B cell (primary cell): ENCODE data around the gene GEMIN7. TPM values are rescaled to one million over a fixed set of nuclear protein-coding genes. Genes with fewer than 3 reads are reported as not detected.

Experiments
- ATAC-seq: fragments of 200-7000 bp; cut with Tn5 transposase; one replicate; pipeline ENCODE4 v1.10.0; 2021; ENCODE audit warnings: low read depth, mild to moderate bottlenecking, moderate number of reproducible peaks, moderate library complexity
- CTCF ChIA-PET: fragments of 350-600 bp; sonication (Branson Sonifier 250); formaldehyde crosslinking; loops from one replicate; lab custom pipeline; 2021; ENCODE audit warnings: antibody characterized with exemption, inconsistent platforms; lab: Charles Lee
- POLR2A ChIA-PET: fragments of 350-600 bp; sonication (Branson Sonifier 250); formaldehyde crosslinking; loops from one replicate; lab custom pipeline; 2021; ENCODE audit warnings: antibody characterized with exemption; lab: Charles Lee
- DNase-seq: peaks from one replicate; pipeline ENCODE4 v3.0.0; 2013
- H2AFZ ChIP-seq: 2 replicates; pipeline ENCODE4 v1.6.1; 2012; ENCODE audit warnings: mild to moderate bottlenecking, low read depth, low read length; ENCODE audit not compliant: insufficient read depth, poor library complexity, severe bottlenecking
- H3K27ac ChIP-seq, 2 donors: 1 replicate in 1 of 2; 2 replicates in 1 of 2; pipeline ENCODE4 v1.5.1; 2012 to 2013; ENCODE audit warnings: low read length in 2 of 2, mild to moderate bottlenecking in 2 of 2, moderate library complexity in 1 of 2
- H3K27me3 ChIP-seq, 4 experiments: fragments of 200-600 bp in 1 of 4; sonication (generic) in 1 of 4; replicated peaks in 1 of 4; 1 replicate in 2 of 4; 2 replicates in 2 of 4; pipeline versions ENCODE4 v1.6.1 to v1.7.0; 2013 to 2016; ENCODE audit warnings: low read length in 3 of 4, mild to moderate bottlenecking in 2 of 4, mixed read lengths in 1 of 4, moderate library complexity in 1 of 4; ENCODE audit not compliant: insufficient read depth in 4 of 4, control insufficient read depth in 3 of 4; ENCODE audit errors: control extremely low read depth in 1 of 4
- H3K36me3 ChIP-seq, 2 experiments: replicated peaks in 1 of 2; 1 replicate in 1 of 2; 2 replicates in 1 of 2; pipeline versions ENCODE4 v1.6.1 to v1.7.1; 2013; ENCODE audit warnings: low read length in 1 of 2; ENCODE audit not compliant: insufficient read depth in 2 of 2, control insufficient read depth in 1 of 2; ENCODE audit errors: control extremely low read depth in 1 of 2, extremely low read depth in 1 of 2
- H3K4me1 ChIP-seq, 2 donors: fragments of 200-600 bp in 1 of 2; sonication (generic) in 1 of 2; 1 replicate in 1 of 2; 2 replicates in 1 of 2; pipeline versions ENCODE4 v1.5.1 to v1.6.1; 2013 to 2017; ENCODE audit warnings: low read length in 2 of 2; ENCODE audit not compliant: control insufficient read depth in 2 of 2, insufficient read depth in 2 of 2
- H3K4me2 ChIP-seq: replicated peaks from 2 replicates; pipeline ENCODE3; 2012; ENCODE audit warnings: mild to moderate bottlenecking, low read depth, low read length; ENCODE audit not compliant: poor library complexity, severe bottlenecking
- H3K4me3 ChIP-seq, 5 experiments: fragments of 200-600 bp in 1 of 5; sonication (generic) in 1 of 5; 1 replicate in 3 of 5; 2 replicates in 2 of 5; pipeline versions ENCODE4 v1.5.1 to v1.7.0; 2011 to 2016; ENCODE audit warnings: low read length in 4 of 5, mild to moderate bottlenecking in 4 of 5, low read depth in 2 of 5, control low read depth in 1 of 5, moderate library complexity in 1 of 5; ENCODE audit not compliant: insufficient read depth in 1 of 5; ENCODE audit errors: control extremely low read depth in 1 of 5, extremely low read depth in 1 of 5
- H3K79me2 ChIP-seq: fragments of 200-600 bp; sonication (generic); one replicate; pipeline ENCODE4 v1.6.0; 2016; ENCODE audit warnings: low read length; ENCODE audit not compliant: control insufficient read depth, insufficient read depth
- H3K9ac ChIP-seq: fragments of 200-600 bp; sonication (generic); 2 replicates; pipeline ENCODE4 v1.6.1; 2017; ENCODE audit warnings: mild to moderate bottlenecking, low read length, moderate library complexity
- H3K9me3 ChIP-seq, 3 donors: one replicate each; pipeline versions ENCODE4 v1.6.1 to v1.7.1; 2013; ENCODE audit warnings: low read length in 2 of 3; ENCODE audit not compliant: control insufficient read depth in 2 of 3, insufficient read depth in 1 of 3; ENCODE audit errors: control extremely low read depth in 1 of 3
- H4K20me1 ChIP-seq: 2 replicates; pipeline ENCODE4 v1.6.0; 2012; ENCODE audit warnings: mild to moderate bottlenecking, low read length; ENCODE audit not compliant: insufficient read depth, control insufficient read depth, poor library complexity, severe bottlenecking
- H3K27ac Mint-ChIP-seq: one replicate; pipeline ENCODE4 v1.8.0; 2021; ENCODE audit warnings: mixed read lengths
- H3K27me3 Mint-ChIP-seq: one replicate; pipeline ENCODE4 v1.8.0; 2021; ENCODE audit warnings: mixed read lengths
- H3K4me1 Mint-ChIP-seq: one replicate; pipeline ENCODE4 v1.8.0; 2021; ENCODE audit warnings: mixed read lengths
- H3K4me3 Mint-ChIP-seq: one replicate; pipeline ENCODE4 v1.8.0; 2021; ENCODE audit warnings: mixed read lengths
- H3K9me3 Mint-ChIP-seq: one replicate; pipeline ENCODE4 v1.8.0; 2022; ENCODE audit warnings: mixed read lengths; ENCODE audit not compliant: insufficient read depth
- CTCF ChIP-seq: fragments of 200-600 bp; IDR thresholded peaks from one replicate; pipeline ENCODE4 v1.8.0; 2022; ENCODE audit warnings: antibody characterized with exemption, mild to moderate bottlenecking
- EZH2 ChIP-seq: IDR thresholded peaks from 2 replicates; pipeline ENCODE4 v1.6.1; 2012; ENCODE audit warnings: borderline replicate concordance, low read depth, mild to moderate bottlenecking, moderate library complexity, low read length; ENCODE audit not compliant: insufficient read depth, poor library complexity, severe bottlenecking
- WGBS: methylation state at CpG from one replicate; pipeline ENCODE4 v1.1.5; 2013; ENCODE audit warnings: missing lambda C conversion rate; ENCODE audit not compliant: insufficient coverage; 5-methylcytosine and 5-hydroxymethylcytosine counted together
- intact Hi-C: fragments of 100-400 bp; cut with micrococcal nuclease; formaldehyde crosslinking; loops from one replicate; pipeline ENCODE4 v1.10.0; 2022
- polyA plus RNA-seq: library from polyadenylated mRNA; depleted of rRNA; stranded (reverse); fragments of >200 nt; gene quantifications from 2 replicates; pipeline ENCODE4 v1.2.3, GENCODE V29; 2012
- total RNA-seq, 2 donors: library from RNA; stranded (reverse); fragments of 120-200 nt in 1 of 2; gene quantifications; 1 replicate in 1 of 2; 2 replicates in 1 of 2; pipeline versions ENCODE4 v1.2.3 to v1.2.4, GENCODE V29; 2013 to 2022

Gene GEMIN7
- total and polyA plus RNA-seq, 2 donors (not counting 1 experiment from before 2014, with no cell fraction given) = 43.0 to 89.4 TPM

- H3K4me2 ChIP-seq = peak overlapping the region; percentile 61
- ATAC-seq = peak; percentile 51
- peak; percentile 61 for DNase-seq
- no peaks in the 10 kb centered on the region for H3K27me3 ChIP-seq
- POLR2A ChIA-PET = interaction anchor here (0.6 to 1.1 kb wide), 4 partner anchors 12 to 77 kb away, joined by 3 to 5 read pairs (median 4); partner anchors contain the start of gene PPP1R37
- Mint-ChIP-seq H3K4me1 (peaks cover 64% of the 10 kb centered on the region), H3K27ac (peak overlapping the region; percentile 91), H3K27me3 (no peaks in the 10 kb centered on the region), H3K4me3 (peak overlapping the region; percentile 80), H3K9me3 (no peaks in the 10 kb centered on the region)
- peak overlapping the region; percentile 24 for H3K9ac ChIP-seq
- peak overlapping the region in 4 of 5 experiments; percentile 12 to 48 (median 23) for H3K4me3 ChIP-seq
- H3K9me3 ChIP-seq = no peaks in the 10 kb centered on the region
- 56% methylated on average over 26 of the region's 26 CpGs for WGBS
- TF ChIP-seq CTCF (peak; percentile 19), EZH2 (no peak)
- peaks cover 85% of the 10 kb centered on the region for H4K20me1 ChIP-seq
- intact Hi-C loops = no loop called here
- CTCF ChIA-PET = interaction anchor here (0.6 to 2.2 kb wide), 8 partner anchors 9 to 83 kb away, joined by 3 to 8 read pairs (median 4); partner anchors contain the start of gene PPP1R37
- peaks cover 0 to 3% of the 10 kb centered on the region in 2 experiments for H3K36me3 ChIP-seq
- peak overlapping the region; percentile 61 for H2AFZ ChIP-seq
- H3K4me1 ChIP-seq = peaks cover 38 to 51% of the 10 kb centered on the region in 2 donors
- peak overlapping the region; percentile 56 to 69 for H3K27ac ChIP-seq
- H3K79me2 ChIP-seq = peaks cover 95% of the 10 kb centered on the region
Measured at GRCh38 chr19:45103508-45104319, 24.7 kb downstream of the GEMIN7 start.
